ENCODE results near the gene ZNF24.

ZNF24 gene

GRCh38 chr18:35352778-35353177, 8.6 kb upstream of the ZNF24 start:
- DNase-seq = no peak

- no peak for DNase-seq
Observed at GRCh38 chr18:35352283-35352682, 8.1 kb upstream of the ZNF24 start.

DNA sequence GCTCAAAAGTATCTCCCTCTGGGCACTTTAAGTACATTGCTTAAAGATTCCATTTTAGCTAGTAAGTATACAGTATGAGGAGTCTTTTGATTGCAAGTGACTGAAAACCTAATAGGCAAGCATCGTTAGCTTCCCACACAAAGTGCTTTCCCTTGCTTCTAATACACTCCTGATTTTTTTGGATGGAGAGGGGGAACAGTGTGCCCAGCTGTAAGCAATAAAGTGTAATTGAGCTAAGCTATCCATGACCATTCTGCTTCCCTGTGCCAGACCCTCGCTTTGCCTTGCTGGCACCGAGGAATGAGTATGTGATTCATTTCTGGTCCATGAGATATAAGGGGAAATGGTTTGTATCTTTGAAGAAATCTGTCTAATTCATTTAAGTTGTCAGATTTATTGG, 3.8 kb upstream of the ZNF24 start:
- no peak for DNase-seq

DNA sequence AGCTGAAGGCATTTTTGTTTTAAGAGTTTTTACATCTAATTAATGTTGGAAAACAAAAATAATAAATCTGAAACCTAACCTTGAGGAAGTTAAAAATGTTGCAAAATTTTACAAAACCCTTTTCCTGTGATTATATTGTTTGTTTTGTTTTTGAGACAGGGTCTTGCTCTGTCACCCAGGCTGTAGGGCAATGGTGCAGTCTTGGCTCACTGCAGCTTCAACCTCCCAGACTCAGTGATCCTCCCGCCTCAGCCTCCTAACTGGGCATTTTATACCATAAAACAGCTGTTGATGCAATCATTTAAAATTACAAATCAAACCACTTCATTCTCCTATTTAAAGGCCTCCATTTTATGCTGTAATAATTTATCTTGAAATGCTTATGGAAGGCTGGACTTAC, 1.7 kb upstream of the ZNF24 start:
- no peak for DNase-seq

DNA sequence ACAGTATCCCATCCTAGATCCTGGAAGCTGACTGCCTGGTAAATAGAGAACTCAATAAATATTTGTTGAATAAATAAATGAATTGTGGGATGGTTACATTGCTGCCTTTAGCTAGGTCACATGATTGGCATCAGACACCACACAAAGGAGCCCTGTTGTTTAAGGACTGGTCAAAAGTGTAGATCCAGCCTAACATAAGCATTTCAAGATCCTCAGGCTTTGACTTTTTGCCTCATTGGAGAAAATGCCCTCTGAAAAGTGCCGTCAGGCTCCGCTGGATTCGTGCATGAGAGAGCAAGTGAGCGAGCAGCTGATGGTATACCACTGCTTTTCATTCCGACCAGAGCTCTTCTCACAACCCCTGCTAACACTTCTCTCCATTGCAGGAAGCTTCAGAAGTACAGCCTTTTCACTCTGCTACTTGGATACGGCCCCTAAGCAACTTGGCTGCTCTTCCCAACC, 1.3 kb upstream of the ZNF24 start:
- DNase-seq = no peak

GRCh38 chr18:35344736-35345459, 678 bp upstream of the ZNF24 start:
- no peak for DNase-seq

GRCh38 chr18:35343488-35343935, 708 bp downstream of the ZNF24 start:
- DNase-seq = no peak

GRCh38 chr18:35337286-35337685, 6.9 kb downstream of the ZNF24 start:
- no peak for DNase-seq

GRCh38 chr18:35335866-35336265, 8.4 kb downstream of the ZNF24 start:
- no peak for DNase-seq

DNA sequence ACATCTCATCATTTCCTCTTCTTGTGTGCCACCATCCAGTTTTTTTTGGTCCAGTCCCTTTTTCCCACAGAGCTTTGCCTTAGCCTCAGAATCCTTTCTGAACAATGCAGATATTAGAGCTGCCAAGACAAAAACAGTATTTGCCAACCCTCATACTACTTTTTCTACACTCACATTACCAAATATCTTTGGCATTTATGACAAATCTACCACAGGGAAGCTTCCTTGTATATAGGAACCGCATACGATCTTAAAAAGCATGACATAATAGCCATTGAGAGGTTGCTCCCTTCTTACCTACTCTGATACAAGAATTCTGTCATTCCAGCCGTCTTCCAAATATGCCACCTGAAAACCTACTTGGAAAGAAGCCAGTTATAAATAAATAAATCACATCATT, 9.4 kb downstream of the ZNF24 start:
- no peak for DNase-seq

- no peak for DNase-seq
Observed at GRCh38 chr18:35334212-35334611, 10.0 kb downstream of the ZNF24 start.

- no peak for DNase-seq
Observed at GRCh38 chr18:35331367-35332087, 12.7 kb downstream of the ZNF24 start.

GRCh38 chr18:35328868-35329267, 15.4 kb downstream of the ZNF24 start:
- DNase-seq = no peak

DNA sequence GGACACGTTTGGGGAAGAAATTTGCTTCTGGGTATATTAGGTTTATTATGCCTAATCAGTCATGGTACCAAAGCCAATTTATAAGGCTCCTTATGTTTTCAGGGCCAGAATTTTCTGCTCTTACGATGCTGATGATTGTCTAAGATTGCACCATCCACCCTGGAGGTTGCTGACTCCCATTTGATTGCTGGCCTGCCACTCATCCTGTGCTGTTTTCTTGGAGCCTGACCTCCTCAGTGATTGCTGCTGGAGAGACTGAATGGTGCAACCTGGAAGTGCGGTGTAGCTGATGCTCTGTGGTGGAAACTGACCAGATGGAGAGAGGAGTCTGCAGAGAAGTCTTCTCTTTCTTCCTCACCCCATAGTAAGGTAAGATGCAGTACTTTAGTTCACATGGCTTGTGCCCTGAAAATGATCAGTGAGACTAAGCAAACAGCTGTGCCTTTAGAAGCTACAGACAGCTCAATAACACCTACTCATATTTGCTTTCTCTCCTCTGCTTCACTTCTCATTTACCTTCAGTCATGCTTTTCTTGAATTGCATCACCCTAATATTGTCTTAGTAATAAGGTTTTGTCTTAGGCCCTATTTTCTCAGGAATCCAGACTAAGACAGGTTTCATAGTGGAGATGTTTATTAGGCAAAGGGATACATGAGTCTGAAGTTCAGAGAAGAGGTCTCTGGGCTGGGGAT, 17.4 kb downstream of the ZNF24 start:
- DNase-seq = no peak

- DNase-seq = no peak
Observed at GRCh38 chr18:35324926-35325655, 19.1 kb downstream of the ZNF24 start.

GRCh38 chr18:35322486-35323458, 21.4 kb downstream of the ZNF24 start:
- DNase-seq = no peak

DNA sequence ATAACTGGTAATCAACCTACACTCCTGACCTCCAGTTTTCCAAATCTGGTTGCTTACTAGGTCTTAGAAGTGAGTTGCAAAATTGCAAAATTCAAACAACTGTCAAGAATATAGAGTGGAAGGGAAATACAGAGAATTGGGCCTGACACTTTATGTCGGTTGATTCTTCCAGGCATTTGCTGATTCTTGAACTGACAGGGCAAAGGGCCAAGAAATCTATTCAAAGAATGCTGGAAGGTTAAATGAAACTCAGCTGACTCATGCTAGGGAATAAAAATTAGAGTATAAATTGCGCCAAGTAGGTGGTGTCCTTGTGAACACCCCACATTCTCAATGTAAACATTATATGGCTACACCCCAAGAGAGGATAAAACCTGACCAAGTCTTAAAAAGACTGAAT, 32.7 kb downstream of the ZNF24 start:
- no peak for DNase-seq

DNA sequence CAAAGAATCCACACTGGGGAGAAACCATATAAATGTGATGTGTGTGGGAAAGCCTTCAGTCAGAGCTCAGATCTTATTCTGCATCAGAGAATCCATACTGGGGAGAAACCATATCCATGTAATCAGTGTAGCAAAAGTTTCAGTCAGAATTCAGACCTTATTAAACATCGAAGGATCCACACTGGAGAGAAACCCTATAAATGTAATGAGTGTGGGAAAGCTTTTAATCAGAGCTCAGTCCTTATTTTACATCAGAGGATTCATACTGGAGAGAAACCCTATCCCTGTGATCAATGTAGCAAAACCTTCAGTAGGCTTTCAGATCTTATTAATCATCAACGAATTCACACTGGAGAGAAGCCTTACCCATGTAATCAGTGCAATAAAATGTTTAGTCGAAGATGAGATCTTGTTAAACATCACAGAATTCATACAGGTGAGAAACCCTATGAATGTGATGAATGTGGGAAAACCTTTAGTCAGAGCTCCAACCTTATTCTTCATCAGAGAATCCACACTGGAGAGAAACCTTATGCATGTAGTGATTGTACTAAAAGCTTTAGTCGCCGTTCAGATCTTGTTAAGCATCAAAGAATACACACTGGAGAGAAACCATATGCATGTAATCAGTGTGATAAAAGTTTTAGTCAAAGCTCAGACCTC, 37.5 kb downstream of the ZNF24 start:
- no peak for DNase-seq

- DNase-seq = no peak
Observed at GRCh38 chr18:35303610-35304009, 40.6 kb downstream of the ZNF24 start.

GRCh38 chr18:35296060-35296459, 48.2 kb downstream of the ZNF24 start:
- DNase-seq = no peak

- no peak for DNase-seq
Observed at GRCh38 chr18:35291166-35291565, 53.1 kb downstream of the ZNF24 start.

Data from activated CD4-positive, alpha-beta T cell treated with anti-CD3 and anti-CD28 coated beads, Interleukin-2, amount 50 U/mL, for 4 hours (primary cell).